Fibroblast of lung (primary cell): ENCODE results near the gene TRMT11. TPM values are rescaled to one million over a fixed set of nuclear protein-coding genes. Genes with fewer than 3 reads are reported as not detected.

Experiments
- DNase-seq, 2 donors: peaks; one replicate each; pipeline versions ENCODE4 v3.0.0 to v3.0.0-alpha.2; 2010; ENCODE audit warnings: low read depth in 2 of 2
- H2AFZ ChIP-seq: 2 replicates; pipeline ENCODE4 v1.5.1; 2012; ENCODE audit warnings: low read length, control low read depth, inconsistent platforms
- H3K27ac ChIP-seq: 2 replicates; pipeline ENCODE4 v1.5.1; 2011; ENCODE audit warnings: low read length, control low read depth; ENCODE audit not compliant: insufficient read depth
- H3K27me3 ChIP-seq: 2 replicates; pipeline ENCODE4 v1.5.1; 2011; ENCODE audit warnings: mild to moderate bottlenecking, low read length; ENCODE audit not compliant: control insufficient read depth, insufficient read depth
- H3K36me3 ChIP-seq: 2 replicates; pipeline ENCODE4 v1.5.1; 2011; ENCODE audit warnings: low read length; ENCODE audit not compliant: control insufficient read depth, insufficient read depth
- H3K4me1 ChIP-seq: 2 replicates; pipeline ENCODE4 v1.5.1; 2011; ENCODE audit warnings: low read length; ENCODE audit not compliant: control insufficient read depth, insufficient read depth; ENCODE audit errors: extremely low read depth
- H3K4me2 ChIP-seq: 2 replicates; pipeline ENCODE4 v1.5.1; 2011; ENCODE audit warnings: low read length, control low read depth; ENCODE audit not compliant: insufficient read depth; ENCODE audit errors: extremely low read depth
- H3K4me3 ChIP-seq, 4 experiments: fragments of 200-600 bp in 1 of 4; sonication (generic) in 1 of 4; replicated peaks in 1 of 4; 2 replicates each; pipeline ENCODE4 v1.5.1; 2011 to 2016; ENCODE audit warnings: low read length in 4 of 4, low read depth in 3 of 4, mild to moderate bottlenecking in 3 of 4, control low read depth in 2 of 4, inconsistent platforms in 1 of 4, mixed read lengths in 1 of 4; ENCODE audit not compliant: insufficient read depth in 1 of 4; ENCODE audit errors: control extremely low read depth in 1 of 4
- H3K79me2 ChIP-seq: 2 replicates; pipeline ENCODE4 v1.5.1; 2012; ENCODE audit warnings: mild to moderate bottlenecking, low read length, inconsistent platforms; ENCODE audit not compliant: control insufficient read depth, insufficient read depth
- H3K9ac ChIP-seq: 2 replicates; pipeline ENCODE4 v1.5.1; 2011; ENCODE audit warnings: mild to moderate bottlenecking, low read length, control low read depth; ENCODE audit not compliant: insufficient read depth
- H3K9me3 ChIP-seq: 2 replicates; pipeline ENCODE4 v1.5.1; 2012; ENCODE audit warnings: low read depth, low read length; ENCODE audit not compliant: control insufficient read depth, insufficient read depth
- H4K20me1 ChIP-seq: 2 replicates; pipeline ENCODE4 v1.5.1; 2011; ENCODE audit warnings: low read length; ENCODE audit not compliant: control insufficient read depth, insufficient read depth; ENCODE audit errors: extremely low read depth
- CTCF ChIP-seq, 2 donors: IDR thresholded peaks in 1 of 2; conservative IDR thresholded peaks in 1 of 2; 1 replicate in 1 of 2; 2 replicates in 1 of 2; pipeline ENCODE4 v1.5.1; 2011 to 2012; ENCODE audit warnings: low read length in 2 of 2, control low read depth in 1 of 2, inconsistent platforms in 1 of 2, low read depth in 1 of 2, mild to moderate bottlenecking in 1 of 2
- EZH2 ChIP-seq: IDR thresholded peaks from 2 replicates; pipeline ENCODE4 v1.5.1; 2012; ENCODE audit warnings: low read length, control low read depth, mild to moderate bottlenecking; ENCODE audit errors: missing control alignments
- polyA plus RNA-seq, 2 donors: library from polyadenylated mRNA; depleted of rRNA in 1 of 2; stranded (reverse) in 1 of 2; unstranded in 1 of 2; fragments of >200 nt; gene quantifications; 2 replicates each; pipeline ENCODE4 v1.2.1, GENCODE V29; 2011 to 2012; ENCODE audit warnings: missing spikeins in 1 of 2
- total RNA-seq: library from RNA; depleted of rRNA; stranded (reverse); fragments of >200 nt; gene quantifications from 2 replicates; pipeline ENCODE4 v1.2.1, GENCODE V29; 2014

TRMT11 gene
- total and polyA plus RNA-seq, 2 donors (not counting 1 experiment from before 2014, with no cell fraction given), result 22.1 to 23.5 TPM

GRCh38 chr6:125974214-125974866 lies 12.0 kb upstream of the TRMT11 start:
- Histone ChIP-seq H3K79me2 (no peaks in the 10 kb centered on the region), H3K27ac (no peak overlapping the region), H4K20me1 (no peaks in the 10 kb centered on the region), H3K9ac (no peak overlapping the region), H3K4me3 (no peak overlapping the region), H3K4me1 (no peaks in the 10 kb centered on the region), H2AFZ (no peak overlapping the region), H3K36me3 (no peaks in the 10 kb centered on the region), H3K27me3 (no peaks in the 10 kb centered on the region), H3K4me2 (no peak overlapping the region), H3K9me3 (no peaks in the 10 kb centered on the region)
- TF ChIP-seq CTCF (conservative IDR thresholded peaks at IDR 0.05 in 1 of 2, IDR thresholded peaks at IDR 0.05 in 1 of 2; ENCODE audit: low read depth in 1 of 2, low read length in 2 of 2) (peak; percentile 14 to 44), EZH2 (no peak)
- DNase-seq, result peak; percentile 47 to 81

DNA sequence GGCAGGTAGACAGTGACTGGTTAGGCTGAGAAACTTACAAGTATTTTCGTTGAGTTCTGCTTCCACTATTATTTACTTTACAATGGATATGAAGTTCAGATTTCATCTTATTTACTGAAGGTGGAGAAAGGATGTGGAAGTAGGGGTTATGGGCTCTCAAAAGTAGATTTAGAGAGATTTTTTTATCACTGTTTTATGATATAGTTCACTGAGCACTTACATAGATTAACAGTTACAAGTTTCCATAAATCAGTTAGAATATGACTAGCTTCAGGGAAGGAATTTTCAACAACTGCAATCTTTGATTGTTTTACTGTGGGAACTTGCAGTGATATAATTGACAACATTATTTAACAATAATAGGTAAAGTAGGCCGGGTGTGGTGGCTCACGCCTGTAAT lies 7.2 kb upstream of the TRMT11 start:
- Histone ChIP-seq H3K79me2 (no peaks in the 10 kb centered on the region), H3K9me3 (no peaks in the 10 kb centered on the region), H3K4me3 (no peak overlapping the region), H3K4me1 (peaks cover 9% of the 10 kb centered on the region), H3K9ac (no peak overlapping the region), H3K27me3 (no peaks in the 10 kb centered on the region), H3K4me2 (no peak overlapping the region), H3K36me3 (no peaks in the 10 kb centered on the region), H2AFZ (no peak overlapping the region), H3K27ac (no peak overlapping the region), H4K20me1 (no peaks in the 10 kb centered on the region)
- DNase-seq, result no peak
- TF ChIP-seq EZH2 (no peak), CTCF (conservative IDR thresholded peaks at IDR 0.05 in 1 of 2, IDR thresholded peaks at IDR 0.05 in 1 of 2; ENCODE audit: low read depth in 1 of 2, low read length in 2 of 2) (no peak)

- Histone ChIP-seq H3K4me3 (no peak overlapping the region), H3K4me2 (no peak overlapping the region), H3K27ac (no peak overlapping the region), H3K9me3 (no peaks in the 10 kb centered on the region), H2AFZ (no peak overlapping the region), H4K20me1 (no peaks in the 10 kb centered on the region), H3K27me3 (no peaks in the 10 kb centered on the region), H3K9ac (no peak overlapping the region), H3K4me1 (peaks cover 16% of the 10 kb centered on the region), H3K79me2 (peaks cover 2% of the 10 kb centered on the region), H3K36me3 (no peaks in the 10 kb centered on the region)
- no peak for TF ChIP-seq CTCF (conservative IDR thresholded peaks at IDR 0.05 in 1 of 2, IDR thresholded peaks at IDR 0.05 in 1 of 2; ENCODE audit: low read depth in 1 of 2, low read length in 2 of 2)
- TF ChIP-seq EZH2, result no peak
- no peak for DNase-seq
Observed at GRCh38 chr6:125981571-125982185, 4.7 kb upstream of the TRMT11 start.
